Testis (tissue), 3 donors: Measurements from ENCODE around the gene CXCR1. TPM values are rescaled to one million over a fixed set of nuclear protein-coding genes. Genes with fewer than 3 reads are reported as not detected.

Experiments
- DNase-seq: peaks from one replicate; pipeline ENCODE4 v3.0.0-alpha.2; 2019
- H3K27ac ChIP-seq, 2 donors: fragments of 200-600 bp; sonication (generic); one replicate each; pipeline ENCODE4 v1.5.1; 2019
- H3K27me3 ChIP-seq: fragments of 200-600 bp; sonication (generic); one replicate; pipeline ENCODE4 v1.5.1; 2019
- H3K36me3 ChIP-seq: fragments of 200-600 bp; sonication (generic); one replicate; pipeline ENCODE4 v1.5.1; 2017; ENCODE audit warnings: low read depth; ENCODE audit errors: missing control alignments
- H3K4me1 ChIP-seq: fragments of 200-600 bp; sonication (generic); one replicate; pipeline ENCODE4 v1.5.1; 2019
- H3K4me3 ChIP-seq, 2 donors: fragments of 200-600 bp; sonication (generic); one replicate each; pipeline ENCODE4 v1.5.1; 2017 to 2019
- H3K9me3 ChIP-seq: fragments of 200-600 bp; sonication (generic); one replicate; pipeline ENCODE4 v1.5.1; 2017
- POLR2A ChIP-seq: fragments of 450-650 bp; IDR thresholded peaks from one replicate; pipeline ENCODE4 v1.6.1; 2017; ENCODE audit warnings: antibody characterized with exemption, mild to moderate bottlenecking, moderate library complexity
- WGBS, 2 donors: methylation state at CpG; one replicate each; pipeline ENCODE4 v1.1.5; 2018; 5-methylcytosine and 5-hydroxymethylcytosine counted together
- intact Hi-C: fragments of 100-400 bp; cut with DNase I; formaldehyde crosslinking; loops from one replicate; pipeline ENCODE4 v1.15.1; 2023; ENCODE audit warnings: low total_unique reads
- polyA plus RNA-seq: library from polyadenylated mRNA; stranded (reverse); fragments of 350-450 nt; fragmentation: Illumina TruSeq; extraction: RNeasy Lipid Tissue Mini Kit (QIAGEN cat#74804); gene quantifications from one replicate; pipeline ENCODE4 v1.2.3, GENCODE V29; 2014; ENCODE audit warnings: low read depth, low replicate concordance; ENCODE audit not compliant: insufficient read depth
- total RNA-seq, 2 donors: library from RNA; depleted of rRNA; stranded (reverse); fragments of >200 nt; gene quantifications; one replicate each; pipeline ENCODE4 v1.2.3, GENCODE V29; 2016
- TF ChIP-seq, protein P1 (sequence below), 3 experiments: fragments of 450-650 bp in 2 of 3; fragments of 200-600 bp in 1 of 3; sonication (generic) in 1 of 3; IDR thresholded peaks; one replicate each; pipeline ENCODE4 v1.5.1; 2016 to 2019; ENCODE audit warnings: antibody characterized with exemption in 3 of 3, mild to moderate bottlenecking in 2 of 3, moderate library complexity in 1 of 3

Gene CXCR1
- total and polyA plus RNA-seq, 3 donors from 2014 or later: 0.16 to 0.61 TPM; not detected in 1

DNA sequence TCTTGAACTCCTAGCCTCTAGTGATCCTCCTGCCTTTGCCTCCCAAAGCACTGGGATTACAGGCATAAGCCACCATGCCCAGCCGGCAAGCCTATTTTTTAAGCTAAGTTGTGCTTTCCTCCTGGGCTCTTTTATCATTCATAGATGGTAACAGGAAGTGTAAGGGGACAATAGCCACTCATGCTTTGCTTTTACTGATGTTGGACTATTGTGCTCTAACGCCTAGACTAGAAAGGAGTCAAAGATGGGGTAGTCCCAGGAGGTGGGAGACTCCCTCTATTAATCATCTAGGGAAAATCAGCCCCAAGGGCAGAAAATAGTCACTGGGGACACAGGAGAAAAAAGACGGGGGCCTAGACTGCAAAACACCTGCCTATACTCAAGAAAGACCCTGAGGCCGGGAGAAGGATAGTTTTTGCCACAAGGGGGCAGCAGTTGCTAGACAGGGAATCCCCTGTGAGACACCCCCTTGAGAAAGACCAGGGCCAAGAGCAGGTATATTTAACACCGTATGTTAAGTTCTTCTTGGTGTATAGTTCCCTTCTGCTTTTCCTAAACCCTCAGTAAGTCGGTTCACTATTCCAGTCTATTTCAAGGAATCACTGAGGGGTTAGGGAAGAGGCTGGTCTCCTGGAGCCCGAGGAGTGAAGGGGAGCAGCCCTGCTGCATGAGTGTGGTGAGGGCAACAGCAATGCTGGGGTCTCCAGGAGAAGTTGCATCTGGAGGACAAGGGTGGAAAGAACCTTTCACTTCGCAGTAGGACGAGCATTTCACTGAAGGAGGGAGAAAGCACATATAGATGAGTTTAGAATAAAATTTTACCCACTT lies 2.1 kb upstream of the CXCR1 start:
- Histone ChIP-seq H3K27ac (no peak overlapping the region), H3K4me1 (no peaks in the 10 kb centered on the region), H3K36me3 (no peaks in the 10 kb centered on the region), H3K4me3 (no peak overlapping the region), H3K27me3 (no peaks in the 10 kb centered on the region), H3K9me3 (no peaks in the 10 kb centered on the region)
- intact Hi-C loops: no loop called here
- DNase-seq: peak; percentile 80
- WGBS, 2 donors: 67 to 71% methylated on average over 9 of the region's 9 CpGs
- TF ChIP-seq POLR2A: no peak
- TF ChIP-seq, protein P1, sequence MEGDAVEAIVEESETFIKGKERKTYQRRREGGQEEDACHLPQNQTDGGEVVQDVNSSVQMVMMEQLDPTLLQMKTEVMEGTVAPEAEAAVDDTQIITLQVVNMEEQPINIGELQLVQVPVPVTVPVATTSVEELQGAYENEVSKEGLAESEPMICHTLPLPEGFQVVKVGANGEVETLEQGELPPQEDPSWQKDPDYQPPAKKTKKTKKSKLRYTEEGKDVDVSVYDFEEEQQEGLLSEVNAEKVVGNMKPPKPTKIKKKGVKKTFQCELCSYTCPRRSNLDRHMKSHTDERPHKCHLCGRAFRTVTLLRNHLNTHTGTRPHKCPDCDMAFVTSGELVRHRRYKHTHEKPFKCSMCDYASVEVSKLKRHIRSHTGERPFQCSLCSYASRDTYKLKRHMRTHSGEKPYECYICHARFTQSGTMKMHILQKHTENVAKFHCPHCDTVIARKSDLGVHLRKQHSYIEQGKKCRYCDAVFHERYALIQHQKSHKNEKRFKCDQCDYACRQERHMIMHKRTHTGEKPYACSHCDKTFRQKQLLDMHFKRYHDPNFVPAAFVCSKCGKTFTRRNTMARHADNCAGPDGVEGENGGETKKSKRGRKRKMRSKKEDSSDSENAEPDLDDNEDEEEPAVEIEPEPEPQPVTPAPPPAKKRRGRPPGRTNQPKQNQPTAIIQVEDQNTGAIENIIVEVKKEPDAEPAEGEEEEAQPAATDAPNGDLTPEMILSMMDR (IDR thresholded peaks at IDR 0.05): peak in 2 of 3 experiments; percentile 49 to 71

DNA sequence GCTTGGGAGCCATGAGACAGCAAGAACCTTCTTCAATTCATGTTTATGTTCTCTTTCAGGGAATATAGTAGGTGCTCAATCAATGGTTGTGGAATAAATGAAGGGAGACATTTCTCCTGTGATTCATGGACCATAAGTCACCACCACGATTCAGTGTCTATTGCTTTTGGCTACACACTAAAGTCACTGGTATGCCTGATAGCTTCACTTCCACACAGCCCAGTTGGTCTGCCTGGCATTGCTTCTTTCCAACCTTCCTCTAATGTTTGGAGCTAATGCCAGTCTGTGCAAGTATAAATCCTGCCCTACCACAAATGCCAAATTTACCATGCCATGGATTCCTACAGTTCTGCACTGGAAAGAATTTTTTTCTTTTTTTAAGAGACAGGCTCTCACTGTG lies 1.3 kb upstream of the CXCR1 start:
- Histone ChIP-seq H3K27ac (no peak overlapping the region), H3K4me3 (no peak overlapping the region), H3K9me3 (no peaks in the 10 kb centered on the region), H3K36me3 (no peaks in the 10 kb centered on the region), H3K4me1 (no peaks in the 10 kb centered on the region), H3K27me3 (no peaks in the 10 kb centered on the region)
- no peak for TF ChIP-seq POLR2A
- TF ChIP-seq, protein P1 (IDR thresholded peaks at IDR 0.05): no peak
- intact Hi-C loops: no loop called here
- DNase-seq: no peak
- WGBS, 2 donors: 77 to 86% methylated on average over 1 of the region's 1 CpG

DNA sequence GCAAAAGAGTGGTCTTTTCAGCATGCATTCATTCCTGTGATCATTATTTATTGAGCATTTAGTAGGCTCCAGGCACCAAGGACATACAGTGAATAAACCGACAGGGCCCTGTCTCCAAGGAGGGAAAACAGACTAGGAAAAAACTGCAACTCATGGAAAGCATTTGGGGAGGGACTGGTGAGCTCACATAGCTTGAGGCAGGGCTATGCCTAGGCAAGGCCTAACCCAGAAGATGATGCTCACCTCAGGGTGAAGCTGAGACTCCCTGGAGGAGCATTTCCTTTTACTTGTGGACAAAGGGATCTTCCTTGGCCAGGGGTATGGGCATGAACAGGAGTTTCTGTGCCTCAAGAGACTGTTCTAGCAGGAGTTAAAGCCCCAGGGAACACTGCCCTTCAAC lies 3.9 kb downstream of the CXCR1 start:
- Histone ChIP-seq H3K4me1 (no peaks in the 10 kb centered on the region), H3K27me3 (no peaks in the 10 kb centered on the region), H3K36me3 (no peaks in the 10 kb centered on the region), H3K27ac (no peak overlapping the region), H3K4me3 (no peak overlapping the region), H3K9me3 (no peaks in the 10 kb centered on the region)
- no peak for TF ChIP-seq POLR2A
- TF ChIP-seq, protein P1 (IDR thresholded peaks at IDR 0.05): no peak
- no peak for DNase-seq
- WGBS, 2 donors: 87 to 92% methylated on average over 1 of the region's 1 CpG
- intact Hi-C loops: no loop called here

DNA sequence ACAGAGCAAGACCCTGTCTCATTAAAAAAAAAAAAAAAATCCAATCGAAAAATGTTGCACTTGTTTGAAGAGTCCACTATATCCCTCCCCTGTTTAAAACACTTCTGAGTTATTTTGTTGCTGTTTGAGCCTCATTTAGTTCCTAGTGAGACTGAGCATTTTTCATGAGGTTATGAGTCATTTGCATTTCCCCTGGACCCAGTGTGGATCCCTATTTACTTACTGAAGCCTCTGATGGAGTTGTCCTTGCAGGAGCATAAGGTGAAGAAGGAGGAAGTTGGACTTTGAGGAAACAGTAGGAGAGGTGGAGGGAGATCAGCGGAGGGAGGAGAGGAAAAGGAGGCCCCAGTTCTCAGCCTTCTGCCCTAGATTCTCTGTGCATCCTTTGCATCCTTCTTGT lies 5.1 kb downstream of the CXCR1 start:
- TF ChIP-seq, protein P1 (IDR thresholded peaks at IDR 0.05): no peak
- no peak for TF ChIP-seq POLR2A
- Histone ChIP-seq H3K4me1 (no peaks in the 10 kb centered on the region), H3K4me3 (no peak overlapping the region), H3K36me3 (no peaks in the 10 kb centered on the region), H3K27me3 (no peaks in the 10 kb centered on the region), H3K27ac (no peak overlapping the region), H3K9me3 (no peaks in the 10 kb centered on the region)
- intact Hi-C loops: no loop called here
- DNase-seq: no peak
- WGBS, 2 donors: 74 to 78% methylated on average over 2 of the region's 2 CpGs
